ENCODE data around the gene NFYC.

The NFYC gene

GRCh38 chr1:40742363-40743061 is 51.0 kb downstream of the NFYC start:
- TF ChIP-seq CTCF (IDR thresholded peaks at IDR 0.05; ENCODE audit: low read depth, low read length) = no peak

GRCh38 chr1:40743452-40743851 is 51.9 kb downstream of the NFYC start:
- H3K4me3 ChIP-seq (replicated peaks in 1 of 2; ENCODE audit: low read depth in 2 of 2, low read length in 2 of 2) = no peak overlapping the region
- TF ChIP-seq CTCF (IDR thresholded peaks at IDR 0.05; ENCODE audit: low read depth, low read length) = no peak
- DNase-seq (ENCODE audit: low read depth in 2 of 2) = no peak

More at GRCh38 chr1:40742363-40743061, 51.0 kb downstream of the NFYC start:
- DNase-seq (ENCODE audit: low read depth in 2 of 2) = peak in 1 of 2 donors; percentile 31
- H3K4me3 ChIP-seq (replicated peaks in 1 of 2; ENCODE audit: low read depth in 2 of 2, low read length in 2 of 2) = no peak overlapping the region

- TF ChIP-seq CTCF (IDR thresholded peaks at IDR 0.05; ENCODE audit: low read depth, low read length) = no peak
- no peak for DNase-seq (ENCODE audit: low read depth in 2 of 2)
- no peak overlapping the region for H3K4me3 ChIP-seq (replicated peaks in 1 of 2; ENCODE audit: low read depth in 2 of 2, low read length in 2 of 2)
Measured at GRCh38 chr1:40743860-40744259, 52.4 kb downstream of the NFYC start.

GRCh38 chr1:40745176-40745575 is 53.7 kb downstream of the NFYC start:
- no peak for DNase-seq (ENCODE audit: low read depth in 2 of 2)
- no peak for TF ChIP-seq CTCF (IDR thresholded peaks at IDR 0.05; ENCODE audit: low read depth, low read length)
- H3K4me3 ChIP-seq (replicated peaks in 1 of 2; ENCODE audit: low read depth in 2 of 2, low read length in 2 of 2) = no peak overlapping the region

GRCh38 chr1:40746344-40747090 is 55.0 kb downstream of the NFYC start:
- TF ChIP-seq CTCF (IDR thresholded peaks at IDR 0.05; ENCODE audit: low read depth, low read length) = no peak
- H3K4me3 ChIP-seq (replicated peaks in 1 of 2; ENCODE audit: low read depth in 2 of 2, low read length in 2 of 2) = no peak overlapping the region
- DNase-seq (ENCODE audit: low read depth in 2 of 2) = no peak

GRCh38 chr1:40748841-40749718 is 57.6 kb downstream of the NFYC start:
- no peak overlapping the region for H3K4me3 ChIP-seq (replicated peaks in 1 of 2; ENCODE audit: low read depth in 2 of 2, low read length in 2 of 2)
- no peak for TF ChIP-seq CTCF (IDR thresholded peaks at IDR 0.05; ENCODE audit: low read depth, low read length)
- DNase-seq (ENCODE audit: low read depth in 2 of 2) = no peak
